Nephron progenitor cell (in vitro differentiated cells): ENCODE data around the gene EN2.

Experiments
- DNase-seq: peaks from one replicate; pipeline ENCODE4 v3.0.0; 2021
- H3K27ac Mint-ChIP-seq: 2 replicates; pipeline ENCODE4 v1.8.0; 2021; ENCODE audit warnings: mild to moderate bottlenecking, moderate library complexity, mixed read lengths
- H3K27me3 Mint-ChIP-seq: 2 replicates; pipeline ENCODE4 v1.8.0; 2021; ENCODE audit warnings: mild to moderate bottlenecking, low read depth, mixed read lengths; ENCODE audit not compliant: poor library complexity
- H3K36me3 Mint-ChIP-seq: 2 replicates; pipeline ENCODE4 v1.8.0; 2021; ENCODE audit warnings: low read depth, mixed read lengths
- H3K4me1 Mint-ChIP-seq: 2 replicates; pipeline ENCODE4 v1.8.0; 2021; ENCODE audit warnings: mixed read lengths
- H3K4me3 Mint-ChIP-seq: 2 replicates; pipeline ENCODE4 v1.8.0; 2021; ENCODE audit warnings: mild to moderate bottlenecking, moderate library complexity, mixed read lengths
- H3K9me3 Mint-ChIP-seq: 2 replicates; pipeline ENCODE4 v1.8.0; 2021; ENCODE audit warnings: mild to moderate bottlenecking, moderate library complexity, mixed read lengths
- CTCF ChIP-seq: fragments of 200-600 bp; sonication (generic); IDR thresholded peaks from 2 replicates; pipeline ENCODE4 v1.5.0; 2021; ENCODE audit warnings: antibody characterized with exemption

The EN2 gene

GRCh38 chr7:155458111-155458877, at the start of gene EN2:
Gene EN2, plus strand, starts transcription at chr7:155458129. Its CDS starts 249 bp downstream, at chr7:155458378.
- TF ChIP-seq CTCF, result no peak
- Mint-ChIP-seq H3K9me3 (no peaks in the 10 kb centered on the region), H3K36me3 (no peaks in the 10 kb centered on the region), H3K27ac (no peak within 1 kb of the TSS), H3K27me3 (peaks cover 98% of the 10 kb centered on the region), H3K4me1 (peaks cover 8% of the 10 kb centered on the region), H3K4me3 (peak within 1 kb of the TSS; percentile 47)
- DNase-seq, result peak; percentile 43

- no peaks in the 10 kb centered on the region for H3K9me3 Mint-ChIP-seq
- no peaks in the 10 kb centered on the region for H3K36me3 Mint-ChIP-seq
- peaks cover 57% of the 10 kb centered on the region for H3K27me3 Mint-ChIP-seq
- TF ChIP-seq CTCF, result no peak
- DNase-seq, result peak; percentile 30
- no peak overlapping the region for H3K27ac Mint-ChIP-seq
- H3K4me3 Mint-ChIP-seq, result no peak overlapping the region
- peaks cover 24% of the 10 kb centered on the region for H3K4me1 Mint-ChIP-seq
Measured at GRCh38 chr7:155408651-155409586, 49.0 kb upstream of the EN2 start.

- no peaks in the 10 kb centered on the region for H3K36me3 Mint-ChIP-seq
- no peak for DNase-seq
- H3K4me3 Mint-ChIP-seq, result no peak overlapping the region
- no peak for TF ChIP-seq CTCF
- peak overlapping the region; percentile 5 for H3K27ac Mint-ChIP-seq
- H3K4me1 Mint-ChIP-seq, result peaks cover 24% of the 10 kb centered on the region
- H3K27me3 Mint-ChIP-seq, result peaks cover 59% of the 10 kb centered on the region
- H3K9me3 Mint-ChIP-seq, result no peaks in the 10 kb centered on the region
Measured at GRCh38 chr7:155409980-155410379, 47.9 kb upstream of the EN2 start.

GRCh38 chr7:155410431-155410830, 47.5 kb upstream of the EN2 start:
- no peaks in the 10 kb centered on the region for H3K9me3 Mint-ChIP-seq

GRCh38 chr7:155411718-155412415, 46.1 kb upstream of the EN2 start:
- H3K9me3 Mint-ChIP-seq, result no peaks in the 10 kb centered on the region
- peaks cover 48% of the 10 kb centered on the region for H3K27me3 Mint-ChIP-seq
- no peak overlapping the region for H3K4me3 Mint-ChIP-seq
- no peak for TF ChIP-seq CTCF
- no peak for DNase-seq
- H3K27ac Mint-ChIP-seq, result no peak overlapping the region
- no peaks in the 10 kb centered on the region for H3K36me3 Mint-ChIP-seq
- H3K4me1 Mint-ChIP-seq, result peaks cover 17% of the 10 kb centered on the region

More at GRCh38 chr7:155410431-155410830, 47.5 kb upstream of the EN2 start:
- H3K4me3 Mint-ChIP-seq, result no peak overlapping the region
- H3K27ac Mint-ChIP-seq, result no peak overlapping the region
- H3K27me3 Mint-ChIP-seq, result peaks cover 57% of the 10 kb centered on the region
- H3K4me1 Mint-ChIP-seq, result peaks cover 24% of the 10 kb centered on the region
- DNase-seq, result no peak
- TF ChIP-seq CTCF, result no peak
- H3K36me3 Mint-ChIP-seq, result no peaks in the 10 kb centered on the region
